ENCODE data around the gene SEC14L2.
A peak's percentile ranks its signal among the peaks of the same experiment; 100 is the strongest.

SEC14L2 gene

GRCh38 chr22:30408388-30409102 lies 11.7 kb downstream of the SEC14L2 start:
- no peak for DNase-seq

- no peak for DNase-seq
Measured at GRCh38 chr22:30411780-30412179, 15.0 kb downstream of the SEC14L2 start.

- no peak for DNase-seq
Measured at GRCh38 chr22:30413001-30413400, 16.2 kb downstream of the SEC14L2 start.

- no peak for DNase-seq
Measured at GRCh38 chr22:30413745-30414524, 17.1 kb downstream of the SEC14L2 start.

GRCh38 chr22:30414525-30415047 lies 17.8 kb downstream of the SEC14L2 start:
- no peak for DNase-seq

- no peak for DNase-seq
Measured at GRCh38 chr22:30416403-30416802, 19.6 kb downstream of the SEC14L2 start.

GRCh38 chr22:30416837-30417236 lies 20.0 kb downstream of the SEC14L2 start:
- no peak for DNase-seq

GRCh38 chr22:30420347-30421125 lies 23.7 kb downstream of the SEC14L2 start:
- DNase-seq = no peak

- no peak for DNase-seq
Measured at GRCh38 chr22:30421695-30422480, 25.1 kb downstream of the SEC14L2 start.

GRCh38 chr22:30422481-30423300 lies 25.9 kb downstream of the SEC14L2 start:
- peak; percentile 19 for DNase-seq

- DNase-seq = no peak
Measured at GRCh38 chr22:30423301-30423958, 26.6 kb downstream of the SEC14L2 start.

- DNase-seq = peak; percentile 99
Measured at GRCh38 chr22:30423959-30424533, 27.2 kb downstream of the SEC14L2 start.

- DNase-seq = no peak
Measured at GRCh38 chr22:30424534-30425326, 27.9 kb downstream of the SEC14L2 start.

- DNase-seq = no peak
Measured at GRCh38 chr22:30425327-30425615, 28.5 kb downstream of the SEC14L2 start.

- no peak for DNase-seq
Measured at GRCh38 chr22:30425616-30426387, 29.0 kb downstream of the SEC14L2 start, which contains the start of gene MTFP1. Gene MTFP1 (plus strand): TSS chr22:30425768. CDS start chr22:30425880, 112 bp downstream.

- DNase-seq = no peak
Measured at GRCh38 chr22:30426388-30427353, 29.9 kb downstream of the SEC14L2 start.

- DNase-seq = no peak
Measured at GRCh38 chr22:30427871-30428270, 31.1 kb downstream of the SEC14L2 start.

GRCh38 chr22:30429887-30430286 lies 33.1 kb downstream of the SEC14L2 start:
- DNase-seq = no peak
